HG03457 (cell line): ENCODE data around the gene MRPS14.
A peak's percentile ranks its signal among the peaks of the same experiment; 100 is the strongest.
"Not testable (repeated sequence)": the region's sequence is repeated elsewhere in the genome, so short reads cannot be mapped to it uniquely, and the experiment has no call there.

Experiments used
- ATAC-seq: cut with Tn5 transposase; IDR thresholded peaks from one replicate; pipeline ENCODE4 v1.9.1; 2021; ENCODE audit warnings: moderate number of reproducible peaks; ENCODE audit not compliant: unreplicated experiment

Gene MRPS14

GRCh38 chr1:175023043-175023921 is at the start of gene MRPS14:
TSS of gene MRPS14 (minus strand) at chr1:175023425. CDS start at chr1:175023408, 17 bp downstream.
- ATAC-seq: peak; percentile 77

- ATAC-seq: no peak
Observed at GRCh38 chr1:175072099-175072951, 49.1 kb upstream of the MRPS14 start.

- no peak for ATAC-seq
Observed at GRCh38 chr1:175071276-175071943, 48.2 kb upstream of the MRPS14 start.

- ATAC-seq: no peak
Observed at GRCh38 chr1:175070818-175071217, 47.6 kb upstream of the MRPS14 start.

- no peak for ATAC-seq
Observed at GRCh38 chr1:175067362-175068106, 44.3 kb upstream of the MRPS14 start, which contains the start of gene TNN. TSS of gene TNN (plus strand) at chr1:175067833. CDS start at chr1:175077419, 9,586 bp downstream.

- ATAC-seq: no peak
Observed at GRCh38 chr1:175062858-175063257, 39.6 kb upstream of the MRPS14 start.

GRCh38 chr1:175062339-175062738 is 39.1 kb upstream of the MRPS14 start:
- no peak for ATAC-seq

- no peak for ATAC-seq
Observed at GRCh38 chr1:175054736-175055135, 31.5 kb upstream of the MRPS14 start.

- ATAC-seq: no peak
Observed at GRCh38 chr1:175050992-175051391, 27.8 kb upstream of the MRPS14 start.

- ATAC-seq: no peak
Observed at GRCh38 chr1:175045519-175045918, 22.3 kb upstream of the MRPS14 start.

- ATAC-seq: no peak
Observed at GRCh38 chr1:175045097-175045496, 21.9 kb upstream of the MRPS14 start.

GRCh38 chr1:175044591-175044990 is 21.4 kb upstream of the MRPS14 start:
- ATAC-seq: not testable (repeated sequence)

- no peak for ATAC-seq
Observed at GRCh38 chr1:175043824-175044223, 20.6 kb upstream of the MRPS14 start.

GRCh38 chr1:175042650-175043049 is 19.4 kb upstream of the MRPS14 start:
- ATAC-seq: no peak

GRCh38 chr1:175040324-175040879 is 17.2 kb upstream of the MRPS14 start:
- no peak for ATAC-seq

- no peak for ATAC-seq
Observed at GRCh38 chr1:175037416-175037815, 14.2 kb upstream of the MRPS14 start.

GRCh38 chr1:175036476-175036875 is 13.3 kb upstream of the MRPS14 start:
- no peak for ATAC-seq

- ATAC-seq: no peak
Observed at GRCh38 chr1:175035865-175036264, 12.6 kb upstream of the MRPS14 start.

GRCh38 chr1:175034775-175035174 is 11.6 kb upstream of the MRPS14 start:
- ATAC-seq: no peak

GRCh38 chr1:175033953-175034352 is 10.7 kb upstream of the MRPS14 start:
- no peak for ATAC-seq
